GM18858 (cell line): ENCODE data around the gene ATXN1.

Source experiments
- ATAC-seq: cut with Tn5 transposase; IDR thresholded peaks from one replicate; pipeline ENCODE4 v1.9.1; 2021; ENCODE audit not compliant: unreplicated experiment

The ATXN1 gene

GRCh38 chr6:16783952-16784565 is 22.8 kb upstream of the ATXN1 start:
- no peak for ATAC-seq

DNA sequence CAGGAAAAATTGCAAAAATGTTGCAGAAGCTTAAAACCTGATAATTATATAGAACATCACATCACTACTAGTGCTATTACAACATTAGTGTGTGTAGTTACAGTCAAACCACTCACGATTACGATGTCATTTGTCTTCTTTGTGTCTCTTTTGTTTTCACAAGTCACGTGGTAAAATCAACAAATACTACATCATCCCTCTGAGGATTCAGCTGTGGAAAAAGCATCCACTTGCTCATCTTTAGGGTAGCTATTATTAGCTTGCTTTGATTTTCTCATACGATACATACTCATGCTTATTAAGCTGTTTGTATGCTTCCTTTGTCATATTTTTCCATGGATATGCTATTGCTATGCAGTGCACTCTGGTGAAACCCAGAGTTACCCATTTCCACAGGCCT is 22.2 kb upstream of the ATXN1 start:
- ATAC-seq = no peak

GRCh38 chr6:16782278-16782677 is 21.0 kb upstream of the ATXN1 start:
- ATAC-seq = no peak

- no peak for ATAC-seq
Measured at GRCh38 chr6:16781348-16782169, 20.3 kb upstream of the ATXN1 start.

GRCh38 chr6:16778521-16778920 is 17.3 kb upstream of the ATXN1 start:
- no peak for ATAC-seq

GRCh38 chr6:16777794-16778193 is 16.5 kb upstream of the ATXN1 start:
- no peak for ATAC-seq

DNA sequence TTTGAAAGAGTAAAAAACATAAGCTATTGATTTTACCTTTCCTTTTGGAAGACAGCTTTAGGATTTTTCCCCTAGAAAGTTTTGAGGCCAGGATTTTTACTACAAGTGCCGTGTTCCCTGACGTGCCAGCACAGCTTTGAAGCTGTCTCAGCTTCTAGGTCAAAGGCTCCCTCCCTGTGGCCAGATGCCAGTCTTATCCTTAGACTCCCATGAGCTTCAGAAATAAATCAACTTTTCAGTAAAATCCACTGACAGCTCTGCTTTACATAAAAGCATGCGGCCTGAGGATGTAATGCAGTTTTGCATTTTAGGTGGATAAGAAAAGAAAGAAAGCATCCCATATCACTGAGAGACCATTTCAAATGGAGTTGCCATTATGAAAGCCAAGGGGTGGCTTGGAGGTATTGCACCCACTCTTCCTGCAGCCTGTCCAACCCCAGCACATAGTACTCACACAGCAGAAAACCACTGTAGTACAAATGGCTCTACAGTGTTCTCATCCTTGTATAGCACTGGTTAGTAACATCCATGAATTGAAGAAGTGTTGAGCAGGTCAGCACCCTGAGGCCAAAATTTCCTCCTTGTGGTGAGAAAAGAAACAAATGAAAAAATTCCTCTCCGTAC is 15.2 kb upstream of the ATXN1 start:
- no peak for ATAC-seq

- ATAC-seq = no peak
Measured at GRCh38 chr6:16774437-16774836, 13.2 kb upstream of the ATXN1 start.

GRCh38 chr6:16773362-16773761 is 12.1 kb upstream of the ATXN1 start:
- no peak for ATAC-seq

DNA sequence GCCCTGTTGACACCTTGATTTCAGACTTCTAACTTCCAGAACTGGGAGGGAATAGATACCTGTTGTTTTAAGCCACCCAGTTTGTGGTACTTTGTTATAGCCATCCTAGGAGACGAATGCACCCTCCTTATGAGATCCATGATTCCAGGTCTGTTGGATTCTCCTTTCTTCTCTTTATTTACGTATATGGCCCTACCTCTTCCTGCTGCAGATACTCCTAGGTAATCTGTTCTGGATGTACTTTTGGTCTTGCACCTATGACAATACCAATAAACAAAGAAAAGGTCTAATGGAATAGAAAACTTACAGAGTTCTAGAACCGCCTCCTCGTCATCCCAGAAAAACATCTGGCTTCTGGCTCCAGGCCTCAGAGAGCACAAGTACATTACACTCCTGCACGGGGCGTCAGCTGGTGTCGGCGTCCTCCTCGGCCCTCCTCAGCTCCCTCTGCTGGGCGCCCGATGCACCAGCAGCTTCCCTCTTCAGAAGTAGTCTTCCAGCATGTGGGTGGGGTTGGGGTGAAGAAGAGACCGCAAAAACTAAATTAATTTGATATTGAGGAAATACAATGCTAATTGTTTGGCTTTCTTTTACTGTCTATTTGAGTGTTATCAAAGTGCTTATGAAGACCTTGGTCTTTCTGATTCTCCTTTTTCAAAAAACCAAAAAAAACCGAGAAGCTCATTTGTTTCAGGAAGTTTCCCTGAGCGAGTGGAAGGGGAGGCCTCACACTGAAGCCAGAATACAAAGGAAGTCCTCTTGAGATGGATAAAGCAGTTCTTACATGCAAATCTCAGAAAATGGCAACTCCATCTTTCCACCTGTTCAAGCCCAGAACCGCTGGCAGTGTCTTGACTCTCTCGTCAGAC is 9.7 kb upstream of the ATXN1 start:
- ATAC-seq = peak; percentile 69

DNA sequence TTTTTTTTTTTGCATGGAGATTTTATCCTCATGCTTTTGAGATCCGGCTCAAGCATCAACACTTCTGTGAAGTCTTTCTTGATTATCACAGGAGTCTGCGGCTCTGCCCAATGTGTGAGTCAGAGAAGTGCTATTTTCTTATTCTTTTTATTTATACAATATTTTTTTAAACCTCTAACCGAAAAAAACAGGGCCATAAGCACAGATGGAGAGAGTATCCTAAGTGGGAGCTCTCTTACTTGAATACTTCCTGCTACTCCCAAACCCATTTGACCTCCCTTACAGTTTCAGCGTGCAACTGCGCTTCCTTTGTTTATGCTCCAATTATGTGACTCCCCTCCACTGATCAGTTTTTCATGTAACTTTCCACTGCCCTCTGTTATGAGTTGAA is 8.7 kb upstream of the ATXN1 start:
- no peak for ATAC-seq

DNA sequence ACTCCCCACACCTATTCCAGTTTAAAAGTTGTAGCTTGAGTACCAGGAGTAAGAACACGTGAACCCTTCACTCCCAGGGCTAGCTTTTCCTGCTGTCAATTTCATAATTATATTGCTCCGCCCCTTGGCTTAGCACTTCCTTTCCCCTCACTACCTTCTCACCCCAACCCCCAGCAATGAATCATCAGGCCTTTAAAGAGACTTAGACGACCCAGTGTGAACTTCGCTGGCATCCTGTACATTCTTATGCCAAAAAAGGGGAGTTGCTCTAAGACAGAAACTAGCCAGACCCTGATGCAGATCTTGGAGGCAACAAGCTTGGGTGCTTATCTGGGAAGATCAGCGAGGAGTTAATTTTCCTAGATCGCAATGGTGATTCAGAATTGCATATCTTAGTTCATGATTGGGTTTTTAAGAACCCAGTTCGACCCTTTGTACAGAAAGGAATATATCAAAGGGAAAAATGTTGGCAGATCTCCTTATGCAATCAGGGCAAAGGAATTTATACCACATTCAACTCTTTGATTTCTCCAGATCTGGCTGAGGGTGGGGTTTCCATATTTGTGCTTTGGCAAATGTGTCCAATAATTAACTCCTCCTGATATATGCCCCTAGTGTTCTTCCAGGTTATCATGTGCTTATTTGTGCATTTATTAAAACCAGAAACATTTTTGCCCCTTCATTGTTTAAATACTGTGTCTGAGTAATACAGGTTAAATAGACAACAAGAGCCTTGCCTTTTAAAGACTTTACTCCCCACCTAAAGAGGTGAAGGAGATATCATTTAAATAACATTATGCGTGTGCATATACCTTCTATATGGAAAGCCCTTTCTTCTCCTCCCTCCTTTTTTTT is 8.1 kb upstream of the ATXN1 start:
- ATAC-seq = no peak

DNA sequence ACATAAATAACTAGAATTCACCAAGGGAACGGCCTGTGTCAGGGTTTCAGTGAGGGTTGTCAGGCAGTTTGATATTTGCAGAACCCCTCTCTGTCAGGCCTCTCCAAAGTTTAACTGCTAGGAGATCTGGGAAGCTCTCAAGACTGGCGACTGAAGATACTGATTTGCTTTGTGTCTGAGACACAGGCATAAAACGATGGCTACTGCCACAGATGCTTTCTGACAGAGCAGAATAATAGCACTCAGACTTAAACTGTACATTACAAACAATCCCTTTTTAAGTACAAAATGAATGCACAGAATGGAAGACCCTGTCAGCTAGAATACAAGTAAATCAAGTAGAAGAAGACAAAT is 7.2 kb upstream of the ATXN1 start:
- ATAC-seq = no peak

DNA sequence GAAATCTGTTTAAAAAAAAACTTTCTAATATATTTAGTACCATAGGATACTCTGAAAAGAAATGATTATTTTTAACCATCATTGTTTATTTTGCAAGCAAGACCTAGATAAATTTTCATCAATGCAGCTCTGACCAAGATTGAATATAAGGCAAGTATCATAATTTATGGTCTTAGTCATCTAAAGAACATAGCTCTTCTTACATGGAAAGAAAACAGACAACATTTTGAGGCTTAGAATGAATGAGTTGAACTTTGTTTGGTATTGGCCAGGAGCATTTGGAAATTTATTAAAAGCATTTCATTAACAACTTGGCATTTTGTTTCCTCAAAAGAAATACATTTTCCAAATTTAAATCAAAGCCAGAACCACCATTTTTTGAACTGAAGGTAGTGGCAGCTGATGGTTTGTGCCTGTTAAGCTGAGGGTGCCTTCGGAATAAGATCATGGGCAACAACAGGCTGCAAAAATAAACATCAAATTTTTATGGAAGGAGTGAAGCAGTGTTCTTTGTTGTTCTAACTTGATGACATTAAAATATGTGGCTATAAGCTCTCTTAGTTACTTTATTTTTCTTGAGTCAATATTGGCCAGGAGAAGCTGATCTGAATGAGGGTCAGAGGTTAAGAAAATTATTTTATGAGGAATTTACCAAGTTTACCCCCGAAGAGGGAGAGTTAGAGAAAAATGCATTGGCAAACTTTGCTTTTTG is 6.7 kb upstream of the ATXN1 start:
- no peak for ATAC-seq

GRCh38 chr6:16766836-16767745 is 5.8 kb upstream of the ATXN1 start:
- ATAC-seq = no peak

DNA sequence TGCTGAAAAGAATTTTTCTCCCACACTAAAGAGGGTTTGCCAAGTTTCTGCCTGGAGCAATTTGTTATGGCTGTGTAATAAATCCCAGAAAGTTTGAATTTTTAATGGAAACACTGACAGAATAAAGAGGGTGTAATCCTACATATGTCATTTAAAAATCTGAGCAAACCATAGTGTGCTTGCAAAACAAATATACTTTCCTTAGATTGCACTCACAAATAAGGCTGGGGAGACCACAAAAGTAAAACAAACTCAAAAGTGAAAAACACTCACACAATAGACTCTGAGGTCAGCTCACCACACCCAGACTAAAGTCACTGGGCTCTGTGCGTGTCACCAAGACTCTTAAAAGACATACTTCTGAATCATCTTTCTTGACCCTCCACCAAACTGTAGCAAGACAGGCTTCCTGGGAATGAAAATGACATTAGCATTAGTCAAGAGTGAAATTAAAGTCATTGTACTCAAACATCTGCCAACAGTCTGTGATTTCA is 4.8 kb upstream of the ATXN1 start:
- ATAC-seq = no peak

GRCh38 chr6:16765235-16765634 is 4.0 kb upstream of the ATXN1 start:
- no peak for ATAC-seq

DNA sequence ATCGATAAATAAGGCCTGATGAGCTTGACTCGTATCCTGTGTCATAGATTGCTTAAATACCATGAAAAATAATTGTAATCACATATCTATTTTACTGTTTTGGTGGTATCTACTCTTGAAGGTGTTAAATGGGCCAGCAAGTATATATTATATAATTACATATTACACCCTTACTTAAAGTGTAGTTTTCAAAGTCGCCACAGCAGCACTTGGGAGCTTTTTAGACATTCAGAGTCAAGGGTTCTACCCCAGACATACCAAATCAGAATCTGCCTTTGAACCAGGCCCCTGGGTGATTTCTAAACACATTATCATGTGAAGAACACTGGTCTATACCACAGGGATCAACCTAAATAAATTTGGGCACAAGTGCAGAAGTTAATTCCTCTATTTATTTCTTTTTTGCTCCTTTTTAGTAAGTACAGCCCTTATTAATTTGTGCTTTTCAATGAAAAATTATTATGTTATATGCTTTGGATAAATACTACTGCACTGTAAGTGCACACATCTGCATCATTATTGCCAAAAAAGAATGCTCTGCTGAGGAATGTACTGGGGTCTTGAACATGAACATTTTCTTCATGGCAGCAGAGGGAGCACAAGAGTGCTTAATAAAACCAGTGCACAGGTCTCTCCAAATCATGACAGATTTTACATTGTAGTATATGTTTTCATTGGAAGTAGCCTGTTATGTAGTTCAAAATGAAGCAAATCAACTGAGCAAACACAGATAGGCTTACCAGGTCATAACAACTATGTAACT is 3.1 kb upstream of the ATXN1 start:
- no peak for ATAC-seq
